Ovary (tissue), 9 donors: ENCODE data around the gene HOXB9. TPM values are rescaled to one million over a fixed set of nuclear protein-coding genes. Genes with fewer than 3 reads are reported as not detected.

Experiments
- DNase-seq, 5 donors: peaks; one replicate each; pipeline ENCODE4 v3.0.0-alpha.2; 2019 to 2020
- H3K27ac ChIP-seq, 2 donors: fragments of 200-600 bp; one replicate each; pipeline versions ENCODE4 v1.5.1 to v1.8.0; 2019 to 2022
- H3K27me3 ChIP-seq: fragments of 200-600 bp; one replicate; pipeline ENCODE4 v1.8.0; 2022
- H3K36me3 ChIP-seq: fragments of 200-600 bp; sonication (generic); one replicate; pipeline ENCODE4 v1.5.1; 2019
- H3K4me1 ChIP-seq: one replicate; pipeline ENCODE4 v1.8.1; 2013; ENCODE audit warnings: mild to moderate bottlenecking, moderate library complexity; ENCODE audit not compliant: insufficient read depth
- H3K4me3 ChIP-seq: fragments of 200-600 bp; sonication (generic); one replicate; pipeline ENCODE4 v1.5.1; 2017
- H3K9me3 ChIP-seq, 2 donors: fragments of 200-600 bp in 1 of 2; sonication (generic) in 1 of 2; one replicate each; pipeline versions ENCODE4 v1.5.1 to v1.8.1; 2013 to 2019; ENCODE audit warnings: mild to moderate bottlenecking in 1 of 2, moderate library complexity in 1 of 2
- CTCF ChIP-seq, 3 donors: fragments of 450-650 bp in 2 of 3; fragments of 200-600 bp in 1 of 3; IDR thresholded peaks; one replicate each; pipeline versions ENCODE4 v1.5.1 to v1.8.0; 2016 to 2022; ENCODE audit warnings: antibody characterized with exemption in 3 of 3, mild to moderate bottlenecking in 1 of 3
- EP300 ChIP-seq: sonication (generic); formaldehyde crosslinking; IDR thresholded peaks from one replicate; pipeline ENCODE4 v1.6.1; 2017; ENCODE audit warnings: antibody characterized with exemption
- POLR2A ChIP-seq: fragments of 450-650 bp; IDR thresholded peaks from one replicate; pipeline ENCODE4 v1.6.1; 2017; ENCODE audit warnings: antibody characterized with exemption, mild to moderate bottlenecking, moderate library complexity
- WGBS, 3 donors: extraction: QIAGEN DNeasy Blood & Tissue Kit in 1 of 3; methylation state at CpG; one replicate each; pipeline versions ENCODE4 v1.1.5 to v1.1.7; 2013 to 2017; 5-methylcytosine and 5-hydroxymethylcytosine counted together
- intact Hi-C, 4 donors: fragments of 100-400 bp; cut with DNase I; formaldehyde crosslinking; loops; one replicate each; pipeline versions ENCODE4 v1.11.0 to v1.15.1; 2022 to 2023
- polyA plus RNA-seq, 2 donors: library from polyadenylated mRNA; stranded (reverse); fragments of 200-250 nt in 1 of 2; fragments of 350-450 nt in 1 of 2; fragmentation: Illumina TruSeq in 1 of 2; extraction: RNeasy Lipid Tissue Mini Kit (QIAGEN cat#74804) in 1 of 2; gene quantifications; one replicate each; pipeline ENCODE4 v1.2.3, GENCODE V29; 2013 to 2014
- total RNA-seq, 7 donors: library from RNA; depleted of rRNA in 2 of 7; stranded (reverse); fragments of >200 nt in 2 of 7; fragmentation: NEBNext Ultra II Directional in 3 of 7; extraction: Animal tissue kit (Norgen Biotek cat#: 25700) in 3 of 7; gene quantifications; one replicate each; pipeline versions ENCODE4 v1.1.0 to v1.2.4, GENCODE V29; 2016 to 2023
- donor health status: DM: no; HTN: no; CAD: no; lungs with moderate emphysema.
- donor health status: DM: no; HTN: no; CAD: no.
- donor health status: Bipolar disorder and iron deficiency.
- donor health status: DM: yes; HTN: yes; CAD: no.
- donor health status: DM: no; HTN: no; CAD: no.
- donor health status: DM: yes; HTN: yes; CAD: no.

Gene HOXB9
- total and polyA plus RNA-seq, 9 donors = 0.10 to 0.36 (median 0.12) TPM; not detected in 4

DNA sequence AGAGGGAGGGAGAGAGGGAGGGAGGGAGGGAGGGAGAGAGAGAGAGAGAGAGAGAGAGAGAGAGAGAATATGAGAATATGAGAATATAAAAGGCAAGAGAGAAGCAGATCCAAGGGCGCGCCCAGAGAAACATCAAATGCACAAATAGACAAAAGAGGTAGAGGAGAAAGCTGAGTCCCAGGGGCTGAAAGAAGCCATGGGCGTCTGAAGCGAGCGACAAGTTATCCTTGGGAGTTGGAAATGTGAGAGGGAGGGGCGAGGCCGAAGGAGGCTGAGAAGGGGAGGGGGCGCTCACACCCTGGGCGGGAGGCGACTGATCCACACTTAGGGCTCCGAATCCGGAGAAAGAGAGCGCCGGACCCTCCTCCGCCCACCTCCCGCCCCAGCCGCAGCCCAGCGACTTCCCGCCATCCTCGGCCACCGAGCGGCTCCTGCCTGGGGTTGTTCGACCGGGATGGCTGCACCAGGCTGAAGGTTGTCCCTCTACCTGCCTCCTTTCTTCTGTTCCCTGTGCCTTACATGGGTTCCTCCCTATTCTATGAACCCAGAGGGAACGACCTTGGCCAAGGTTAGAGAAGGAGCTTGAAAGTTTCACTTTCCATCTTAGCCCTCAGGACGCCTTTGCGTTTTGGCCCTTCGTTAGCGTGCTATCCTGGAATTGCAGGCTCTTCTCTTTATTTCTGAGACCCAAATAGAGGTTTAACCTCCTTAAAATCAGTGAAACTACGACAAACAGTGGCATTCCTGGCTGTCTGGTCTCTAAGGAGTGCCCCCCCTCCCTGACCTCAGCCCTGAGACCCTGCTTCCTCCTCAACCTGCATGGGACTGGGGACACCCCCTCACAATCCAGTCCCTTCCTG, 21.2 kb upstream of the HOXB9 start:
- no peak for DNase-seq
- Histone ChIP-seq H3K4me1 (no peaks in the 10 kb centered on the region), H3K9me3 (no peaks in the 10 kb centered on the region), H3K4me3 (peak overlapping the region; percentile 34), H3K36me3 (no peaks in the 10 kb centered on the region), H3K27ac (no peak overlapping the region), H3K27me3 (no peaks in the 10 kb centered on the region)
- TF ChIP-seq POLR2A (no peak), CTCF (IDR thresholded peaks at IDR 0.05) (no peak), EP300 (no peak)
- intact Hi-C loops = no loop called here
- WGBS, 3 donors = 1% methylated on average over 30 of the region's 30 CpGs

DNA sequence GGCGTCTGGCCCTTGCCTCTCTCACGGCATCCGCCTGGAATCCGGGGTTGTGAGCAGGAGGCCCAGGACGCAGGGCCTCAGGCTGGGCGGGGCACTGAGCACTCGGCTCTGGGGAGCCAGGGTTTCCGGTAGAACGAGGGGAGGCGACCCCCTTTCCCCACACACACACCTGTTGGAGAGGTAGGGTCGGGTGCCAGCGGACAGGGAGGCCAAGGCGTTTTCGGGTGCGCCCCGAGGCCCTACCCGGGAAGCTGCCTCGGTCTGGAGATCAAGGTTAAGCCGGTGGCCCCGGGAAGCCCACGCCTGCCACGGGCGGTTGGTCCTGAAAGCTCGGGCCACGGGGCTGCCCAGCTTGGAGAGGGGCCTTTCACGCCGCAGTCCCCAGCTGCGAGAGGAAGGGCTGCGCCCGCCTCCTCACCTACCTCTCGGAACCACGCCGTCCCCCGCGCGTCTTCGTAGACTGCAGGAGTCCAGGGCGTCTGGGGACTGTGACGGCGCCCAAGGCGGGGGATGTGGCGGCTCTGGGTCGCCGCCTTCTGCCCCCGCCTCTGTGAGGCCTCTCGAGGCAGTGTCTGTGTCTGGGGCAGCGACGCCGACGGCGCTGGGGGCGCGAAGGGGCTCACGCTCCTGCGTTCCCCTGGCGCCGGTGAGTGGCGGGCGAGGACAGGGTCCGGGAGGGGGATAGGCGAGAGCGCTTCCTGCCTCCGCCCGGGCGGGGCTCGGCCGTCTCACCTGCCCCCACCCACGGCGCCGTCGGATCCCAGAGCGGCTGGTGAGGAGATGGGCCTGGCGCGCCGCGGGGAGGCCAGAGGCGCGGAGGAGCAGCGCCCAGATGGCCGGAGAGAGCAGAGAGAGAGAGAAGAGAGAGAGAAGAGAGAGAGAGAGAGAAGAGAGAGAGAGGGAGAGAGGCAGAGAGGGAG, 20.3 kb upstream of the HOXB9 start:
- H3K9me3 ChIP-seq = no peaks in the 10 kb centered on the region
- no peaks in the 10 kb centered on the region for H3K36me3 ChIP-seq
- intact Hi-C loops = no loop called here
- peak overlapping the region; percentile 14 for H3K4me3 ChIP-seq
- H3K27me3 ChIP-seq = no peaks in the 10 kb centered on the region
- WGBS, 3 donors = 1 to 2% (median 1%) methylated on average over 55 to 80 of the region's 80 CpGs
- TF ChIP-seq CTCF (IDR thresholded peaks at IDR 0.05) (no peak), EP300 (no peak), POLR2A (no peak)
- DNase-seq = no peak
- no peaks in the 10 kb centered on the region for H3K4me1 ChIP-seq
- no peak overlapping the region for H3K27ac ChIP-seq

- no peaks in the 10 kb centered on the region for H3K9me3 ChIP-seq
- H3K36me3 ChIP-seq = no peaks in the 10 kb centered on the region
- WGBS, 3 donors = 7 to 18% (median 14%) methylated on average over 14 of the region's 14 CpGs
- no peak for TF ChIP-seq POLR2A
- TF ChIP-seq CTCF (IDR thresholded peaks at IDR 0.05) = no peak
- no peak for TF ChIP-seq EP300
- DNase-seq = no peak
- no peaks in the 10 kb centered on the region for H3K4me1 ChIP-seq
- no peak overlapping the region for H3K4me3 ChIP-seq
- H3K27me3 ChIP-seq = no peaks in the 10 kb centered on the region
- H3K27ac ChIP-seq = no peak overlapping the region
- intact Hi-C loops = no loop called here
These were observed 19.6 kb upstream of the HOXB9 start for GRCh38 chr17:48645639-48646182.

- H3K27me3 ChIP-seq = no peaks in the 10 kb centered on the region
- intact Hi-C loops = no loop called here
These were observed 18.9 kb upstream of the HOXB9 start for GRCh38 chr17:48644910-48645557.

More at GRCh38 chr17:48644910-48645557, 18.9 kb upstream of the HOXB9 start:
- Histone ChIP-seq H3K4me3 (no peak overlapping the region), H3K9me3 (no peaks in the 10 kb centered on the region), H3K27ac (no peak overlapping the region), H3K36me3 (no peaks in the 10 kb centered on the region), H3K4me1 (no peaks in the 10 kb centered on the region)
- no peak for DNase-seq
- TF ChIP-seq CTCF (IDR thresholded peaks at IDR 0.05) (no peak), POLR2A (no peak), EP300 (no peak)
- WGBS, 3 donors = 25 to 31% (median 25%) methylated on average over 6 of the region's 6 CpGs
